Peyer's patch (tissue), 4 donors: ENCODE measurements around the gene LIMS2. TPM values are rescaled to one million over a fixed set of nuclear protein-coding genes. Genes with fewer than 3 reads are reported as not detected.

Experiments used
- DNase-seq, 3 donors: peaks; one replicate each; pipeline ENCODE4 v3.0.0-alpha.2; 2017 to 2019
- H3K27ac ChIP-seq, 4 donors: fragments of 200-600 bp; sonication (generic); one replicate each; pipeline ENCODE4 v1.5.1; 2016 to 2019
- H3K27me3 ChIP-seq, 2 donors: fragments of 200-600 bp; sonication (generic); one replicate each; pipeline ENCODE4 v1.5.1; 2019
- H3K36me3 ChIP-seq, 3 donors: fragments of 200-600 bp; sonication (generic); one replicate each; pipeline ENCODE4 v1.5.1; 2016 to 2019
- H3K4me1 ChIP-seq, 4 donors: fragments of 200-600 bp; sonication (generic); one replicate each; pipeline ENCODE4 v1.5.1; 2016 to 2019
- H3K4me3 ChIP-seq, 4 donors: fragments of 200-600 bp; sonication (generic); 1 replicate in 3 of 4; 2 replicates in 1 of 4; pipeline ENCODE4 v1.5.1; 2016 to 2019; ENCODE audit warnings: mild to moderate bottlenecking in 1 of 4
- H3K9me3 ChIP-seq, 4 donors: fragments of 200-600 bp; sonication (generic); one replicate each; pipeline ENCODE4 v1.5.1; 2016 to 2019; ENCODE audit warnings: mild to moderate bottlenecking in 1 of 4
- CTCF ChIP-seq, 6 experiments: fragments of 450-650 bp in 4 of 6; fragments of 200-600 bp in 2 of 6; sonication (generic) in 1 of 6; IDR thresholded peaks; one replicate each; pipeline ENCODE4 v1.5.1; 2017 to 2019; ENCODE audit warnings: antibody characterized with exemption in 6 of 6, mild to moderate bottlenecking in 3 of 6, moderate library complexity in 1 of 6
- POLR2A ChIP-seq, 2 donors: fragments of 450-650 bp; IDR thresholded peaks; one replicate each; pipeline ENCODE4 v1.5.1; 2017; ENCODE audit warnings: antibody characterized with exemption in 2 of 2, mild to moderate bottlenecking in 2 of 2, moderate library complexity in 2 of 2
- total RNA-seq, 4 donors: library from RNA; depleted of rRNA; stranded (reverse); fragments of >200 nt; gene quantifications; one replicate each; pipeline ENCODE4 v1.1.0, GENCODE V29; 2016

Gene LIMS2
- total RNA-seq, 4 donors from 2014 or later: 7.7 to 95.7 (median 21.9) TPM

GRCh38 chr2:127608061-127609030, 67.0 kb downstream of the LIMS2 start:
- peaks cover 0 to 70% (median 0%) of the 10 kb centered on the region in 3 donors for H3K36me3 ChIP-seq

DNA sequence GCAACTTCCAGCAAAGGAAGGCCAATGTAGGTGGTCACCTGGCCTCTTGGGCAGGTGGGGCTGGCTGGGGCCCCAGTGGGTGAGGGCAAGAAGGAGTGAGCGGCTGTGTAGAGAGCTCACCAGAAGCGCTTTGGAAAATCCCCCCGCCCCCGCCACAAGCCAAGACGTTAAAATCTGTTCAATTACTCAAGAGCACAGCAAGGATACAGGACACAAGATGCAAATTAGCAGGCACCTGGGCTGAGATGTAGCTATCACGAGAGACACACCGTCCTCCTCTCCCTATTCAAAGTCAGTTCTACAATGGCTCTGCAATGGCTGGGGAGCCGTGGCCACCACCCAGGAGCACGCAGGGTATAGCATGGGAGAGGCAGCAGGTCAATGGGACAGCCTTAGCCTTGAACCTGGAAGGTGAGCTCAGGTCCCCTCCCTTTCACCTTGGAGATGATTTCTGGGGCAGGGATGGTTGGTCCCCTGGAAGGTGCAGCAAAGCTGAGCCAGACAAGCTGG, 67.9 kb downstream of the LIMS2 start:
- TF ChIP-seq POLR2A (IDR thresholded peaks at IDR 0.05) (no peak), CTCF (IDR thresholded peaks at IDR 0.05) (no peak)
- Histone ChIP-seq H3K4me1 (no peaks in the 10 kb centered on the region), H3K27me3 (no peaks in the 10 kb centered on the region), H3K36me3 (peaks cover 0 to 69% (median 0%) of the 10 kb centered on the region in 3 donors), H3K4me3 (no peak overlapping the region), H3K27ac (no peak overlapping the region), H3K9me3 (peaks cover 0 to 3% (median 0%) of the 10 kb centered on the region in 4 donors)
- peak in 1 of 3 donors; percentile 42 for DNase-seq

More at GRCh38 chr2:127608061-127609030, 67.0 kb downstream of the LIMS2 start:
- peak; percentile 11 to 44 (median 37) for DNase-seq
- H3K27me3 ChIP-seq: no peaks in the 10 kb centered on the region
- no peak overlapping the region for H3K27ac ChIP-seq
- no peaks in the 10 kb centered on the region for H3K4me1 ChIP-seq
- H3K4me3 ChIP-seq: no peak overlapping the region
- peaks cover 0 to 3% (median 0%) of the 10 kb centered on the region in 4 donors for H3K9me3 ChIP-seq
- TF ChIP-seq POLR2A (IDR thresholded peaks at IDR 0.05): no peak
- no peak for TF ChIP-seq CTCF (IDR thresholded peaks at IDR 0.05)

DNA sequence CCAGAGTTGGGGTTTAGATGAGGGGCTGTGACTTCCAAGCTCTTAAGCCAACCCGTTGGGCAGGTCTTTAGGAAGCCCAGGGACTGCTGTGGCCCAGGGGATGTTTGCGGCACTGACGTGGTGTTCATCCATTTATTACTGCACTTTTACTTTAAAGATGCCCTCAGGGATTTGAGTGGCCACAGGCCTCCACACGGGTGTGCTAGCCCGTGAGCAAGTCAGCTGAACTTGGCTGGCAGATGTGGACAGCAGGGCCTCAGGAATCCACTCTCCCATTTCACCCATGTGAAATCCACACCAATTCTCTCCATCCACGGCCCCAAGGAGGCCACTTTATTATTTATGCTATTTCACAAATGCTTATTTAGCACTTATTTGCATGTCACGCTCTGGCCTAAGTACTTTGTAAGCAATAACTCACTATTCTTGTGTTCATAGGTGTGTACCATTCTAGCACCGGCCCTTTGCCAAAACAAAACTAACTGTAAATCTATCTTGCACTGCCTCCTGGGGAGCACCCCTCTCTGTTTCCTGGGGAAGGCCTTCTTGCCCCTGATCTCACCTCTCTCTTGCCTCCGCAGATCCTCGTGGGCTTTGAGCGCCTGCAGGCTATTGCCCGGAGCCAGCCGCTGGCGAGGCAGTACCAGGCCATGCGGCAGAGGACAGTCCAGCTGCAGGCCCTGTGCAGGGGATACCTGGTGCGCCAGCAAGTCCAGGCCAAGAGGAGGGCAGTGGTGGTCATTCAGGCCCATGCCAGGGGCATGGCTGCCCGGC, 68.5 kb downstream of the LIMS2 start:
- Histone ChIP-seq H3K9me3 (peaks cover 0 to 3% (median 0%) of the 10 kb centered on the region in 4 donors), H3K36me3 (peaks cover 0 to 68% (median 0%) of the 10 kb centered on the region in 3 donors), H3K27me3 (no peaks in the 10 kb centered on the region), H3K4me3 (no peak overlapping the region), H3K27ac (no peak overlapping the region), H3K4me1 (no peaks in the 10 kb centered on the region)
- peak in 1 of 3 donors; percentile 22 for DNase-seq
- TF ChIP-seq POLR2A (IDR thresholded peaks at IDR 0.05): no peak
- no peak for TF ChIP-seq CTCF (IDR thresholded peaks at IDR 0.05)

DNA sequence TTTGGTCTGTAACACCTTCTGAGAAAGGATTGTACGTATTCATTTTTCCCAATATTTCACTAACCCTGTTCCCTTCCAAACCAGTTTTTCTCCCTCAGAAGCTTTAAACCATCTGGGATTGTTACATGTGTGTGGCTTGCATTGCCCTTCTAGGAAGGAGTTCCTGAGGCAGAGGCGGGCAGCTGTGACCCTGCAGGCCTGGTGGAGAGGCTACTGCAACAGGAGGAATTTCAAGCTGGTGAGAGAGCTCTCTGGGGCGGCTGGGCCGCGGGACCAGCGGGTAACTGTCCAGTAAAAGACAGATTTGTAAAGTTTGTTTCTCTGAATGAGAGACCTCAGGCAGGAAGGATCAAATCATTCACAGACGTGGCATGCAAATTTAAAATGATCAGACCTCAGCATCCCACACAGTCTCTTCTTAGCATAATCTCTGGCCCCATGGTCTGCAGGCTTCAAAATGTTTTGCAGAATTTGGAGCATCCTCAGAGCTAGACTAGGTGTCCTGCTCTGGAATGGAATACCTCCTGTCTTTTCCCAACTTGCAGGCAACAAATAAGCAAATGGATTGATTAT, 69.6 kb downstream of the LIMS2 start:
- Histone ChIP-seq H3K27me3 (no peaks in the 10 kb centered on the region), H3K4me3 (no peak overlapping the region), H3K9me3 (peaks cover 0 to 3% (median 0%) of the 10 kb centered on the region in 4 donors), H3K27ac (no peak overlapping the region), H3K4me1 (no peaks in the 10 kb centered on the region), H3K36me3 (peaks cover 0 to 60% (median 0%) of the 10 kb centered on the region in 3 donors)
- TF ChIP-seq CTCF (IDR thresholded peaks at IDR 0.05) (no peak), POLR2A (IDR thresholded peaks at IDR 0.05) (no peak)
- peak in 1 of 3 donors; percentile 29 for DNase-seq

DNA sequence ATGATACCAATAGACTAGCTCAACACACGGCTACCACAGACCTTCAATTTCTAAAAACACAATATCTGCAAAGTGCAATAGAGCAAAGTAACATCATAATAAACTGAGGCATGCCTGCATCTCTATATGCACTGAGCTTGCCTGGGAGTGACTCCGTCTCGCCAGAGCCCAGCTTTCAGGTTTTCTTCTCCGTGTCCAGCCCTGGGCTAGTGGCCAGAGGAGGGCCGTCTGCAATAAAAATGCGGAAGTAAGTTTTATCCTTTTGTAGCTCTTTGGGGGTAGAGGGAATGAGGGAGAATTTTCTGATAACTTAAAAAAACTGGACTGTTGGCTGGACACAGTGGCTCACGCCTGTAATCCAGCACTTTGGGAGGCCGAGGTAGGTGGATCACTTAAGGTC, 70.3 kb downstream of the LIMS2 start:
- no peak for DNase-seq
- Histone ChIP-seq H3K36me3 (peaks cover 0 to 57% (median 0%) of the 10 kb centered on the region in 3 donors), H3K4me1 (no peaks in the 10 kb centered on the region), H3K4me3 (no peak overlapping the region), H3K27ac (no peak overlapping the region), H3K9me3 (no peaks in the 10 kb centered on the region), H3K27me3 (no peaks in the 10 kb centered on the region)
- TF ChIP-seq POLR2A (IDR thresholded peaks at IDR 0.05) (no peak), CTCF (IDR thresholded peaks at IDR 0.05) (no peak)
